GM18498 (cell line): ENCODE data around the gene EXOC3L4.

Source experiments
- ATAC-seq: cut with Tn5 transposase; IDR thresholded peaks from one replicate; pipeline ENCODE4 v1.9.1; 2021; ENCODE audit warnings: mild to moderate bottlenecking, moderate library complexity; ENCODE audit not compliant: unreplicated experiment

EXOC3L4 gene

DNA sequence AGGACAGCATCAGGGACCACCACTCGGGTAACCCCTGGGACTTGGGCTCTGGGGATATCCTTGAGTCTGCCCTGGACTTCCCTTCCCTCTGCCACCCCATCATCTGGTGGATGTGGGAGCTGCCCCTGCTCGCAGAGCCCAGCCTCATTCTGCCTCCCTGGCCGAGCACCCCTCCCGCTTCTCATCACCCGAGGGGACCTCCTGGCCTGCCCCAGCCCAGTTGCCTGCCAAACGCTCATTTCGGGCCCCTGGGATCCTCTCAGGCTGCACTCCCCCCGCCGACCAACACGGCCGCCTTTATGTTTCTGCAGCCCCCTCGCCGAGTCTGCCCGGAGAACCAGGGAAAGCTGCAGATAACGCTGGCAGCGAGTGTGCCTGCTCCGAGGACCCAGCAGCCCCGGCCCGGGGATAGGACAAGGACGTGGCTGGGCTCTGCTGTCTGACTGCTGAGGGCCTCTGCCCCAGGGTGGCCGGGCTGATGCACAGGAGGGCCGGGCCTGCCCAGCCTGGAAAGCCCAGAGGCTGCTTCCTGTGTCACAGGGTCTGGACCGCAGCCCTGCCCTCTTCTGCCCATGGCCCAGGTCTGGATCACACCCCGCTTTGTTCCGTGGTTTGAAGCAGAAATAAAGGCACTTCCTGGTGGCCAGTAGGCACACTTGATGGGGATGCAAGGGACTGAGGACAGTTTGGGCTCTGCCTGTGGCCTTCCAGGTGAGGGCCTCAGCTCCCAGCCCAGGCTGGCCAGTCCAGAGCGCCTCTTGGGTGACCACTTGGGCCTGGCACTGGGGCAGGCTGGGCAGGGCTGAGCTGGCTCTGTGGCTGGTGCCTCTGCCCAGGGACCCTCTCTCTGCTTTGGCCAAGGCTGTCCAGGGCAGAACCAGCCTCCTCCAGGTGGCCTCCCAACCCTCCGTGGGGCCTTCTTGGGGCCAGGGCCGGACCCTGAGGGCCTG, 4.9 kb upstream of the EXOC3L4 start:
- no peak for ATAC-seq

DNA sequence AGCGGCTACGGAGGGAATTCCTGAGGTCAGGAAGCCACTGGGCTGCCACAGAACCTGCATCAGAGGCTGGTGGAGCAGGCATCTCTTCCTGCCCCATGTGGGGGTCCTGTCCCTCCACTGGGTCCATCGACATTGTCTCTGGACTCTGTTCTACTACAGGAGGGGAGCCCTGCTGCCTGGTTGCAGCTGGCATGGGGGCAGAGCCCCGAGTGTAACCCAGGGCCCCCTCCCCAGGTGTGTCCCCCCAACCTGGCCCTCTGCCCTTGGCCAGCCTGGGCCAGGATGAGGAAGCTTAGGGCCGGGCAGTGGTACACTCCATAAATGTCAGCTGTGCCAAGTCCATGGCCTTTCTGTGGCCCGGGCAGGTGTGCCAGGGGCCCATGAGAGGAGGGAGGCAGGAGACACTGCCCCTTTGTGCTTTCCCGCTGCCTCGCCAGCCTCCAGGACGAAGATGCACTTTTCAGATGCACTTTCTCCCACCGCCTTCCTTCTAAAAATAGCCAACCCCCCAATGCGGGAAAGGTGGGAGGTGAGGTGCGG, 4.0 kb upstream of the EXOC3L4 start:
- no peak for ATAC-seq

DNA sequence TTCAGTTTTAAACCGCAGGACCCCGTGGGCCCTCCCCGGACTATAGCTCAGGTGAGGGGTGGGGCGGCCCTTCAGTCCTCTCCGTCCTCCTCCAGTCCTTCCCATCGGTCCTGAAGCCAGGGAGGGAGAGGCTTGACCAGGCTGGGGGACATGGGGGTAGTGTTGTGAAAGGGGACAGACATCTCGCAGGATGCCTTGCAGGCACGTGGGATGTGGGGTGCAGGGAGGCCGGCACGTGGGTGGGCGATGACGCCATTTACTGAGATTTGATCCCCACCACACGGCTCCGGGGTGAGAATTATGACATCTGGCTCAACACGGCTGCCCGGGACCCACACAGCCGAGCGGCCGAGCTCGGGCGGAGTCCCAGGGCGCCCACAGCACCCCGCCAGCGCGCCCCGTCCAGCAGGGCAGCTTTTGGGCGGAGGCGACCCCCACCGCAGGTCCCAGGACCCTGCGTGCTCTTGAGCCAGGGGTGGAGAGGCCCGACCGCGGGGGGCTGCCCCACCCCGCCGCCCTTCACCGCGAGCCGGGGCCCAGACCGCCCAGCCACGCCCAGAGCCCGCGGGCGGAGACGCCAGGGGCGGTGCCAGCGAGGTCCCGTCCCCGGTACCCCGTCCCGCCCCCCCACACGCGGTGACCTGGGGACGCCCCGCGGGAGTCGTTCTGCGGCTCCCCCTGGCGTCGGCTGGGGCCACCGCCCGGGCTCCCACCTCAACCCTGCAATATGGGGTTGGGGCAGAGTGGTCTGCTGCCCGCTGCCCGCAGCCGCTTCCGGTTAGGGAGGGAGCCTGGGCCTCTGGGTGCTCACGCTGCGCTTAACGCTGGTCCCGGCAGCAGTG, 3.3 kb upstream of the EXOC3L4 start:
- ATAC-seq: peak; percentile 74

DNA sequence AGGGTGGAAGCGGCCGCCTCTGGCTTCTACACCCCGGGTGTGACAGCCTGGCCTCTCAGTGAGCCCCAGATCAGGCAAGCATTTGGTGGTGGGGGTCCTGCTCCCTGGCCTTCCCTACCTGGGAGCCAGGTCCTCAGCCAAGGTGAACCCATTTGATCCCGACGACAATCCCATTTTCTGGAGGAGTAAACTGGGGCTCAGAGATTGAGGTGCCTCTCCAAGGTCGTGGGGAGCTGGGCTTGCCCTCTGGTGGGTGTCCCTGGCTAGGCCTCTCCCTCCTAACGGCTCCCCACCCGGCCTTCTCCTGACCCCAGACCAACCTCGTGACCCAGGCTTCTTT, 2.7 kb upstream of the EXOC3L4 start:
- no peak for ATAC-seq

DNA sequence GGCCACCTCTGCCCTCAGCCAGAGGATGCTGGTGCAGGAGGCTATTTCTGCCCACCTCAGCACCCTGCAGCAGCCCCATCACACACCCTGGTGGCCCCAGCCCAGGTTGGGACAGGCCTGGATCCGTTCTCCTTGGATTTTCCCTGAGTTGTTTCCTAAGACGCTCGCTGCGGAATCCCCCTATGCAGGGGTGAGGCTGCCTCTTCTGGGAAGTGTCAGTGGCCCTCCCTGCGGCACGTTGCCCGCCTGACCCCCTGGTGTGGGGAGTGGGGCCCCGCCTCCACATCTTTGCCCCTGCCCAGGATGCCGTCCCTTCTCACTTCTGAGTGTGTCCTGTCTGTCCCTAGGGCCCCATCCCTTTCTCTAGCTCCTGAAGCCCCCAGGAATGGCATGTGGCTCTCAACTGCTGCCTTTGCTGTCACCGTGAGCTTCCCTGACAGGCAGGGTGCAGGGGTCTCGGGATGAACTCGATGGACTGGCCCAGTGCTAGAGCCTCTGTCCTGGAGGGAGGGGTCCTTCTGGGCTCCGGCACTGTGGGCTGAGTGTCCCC, 594 bp upstream of the EXOC3L4 start:
- no peak for ATAC-seq

DNA sequence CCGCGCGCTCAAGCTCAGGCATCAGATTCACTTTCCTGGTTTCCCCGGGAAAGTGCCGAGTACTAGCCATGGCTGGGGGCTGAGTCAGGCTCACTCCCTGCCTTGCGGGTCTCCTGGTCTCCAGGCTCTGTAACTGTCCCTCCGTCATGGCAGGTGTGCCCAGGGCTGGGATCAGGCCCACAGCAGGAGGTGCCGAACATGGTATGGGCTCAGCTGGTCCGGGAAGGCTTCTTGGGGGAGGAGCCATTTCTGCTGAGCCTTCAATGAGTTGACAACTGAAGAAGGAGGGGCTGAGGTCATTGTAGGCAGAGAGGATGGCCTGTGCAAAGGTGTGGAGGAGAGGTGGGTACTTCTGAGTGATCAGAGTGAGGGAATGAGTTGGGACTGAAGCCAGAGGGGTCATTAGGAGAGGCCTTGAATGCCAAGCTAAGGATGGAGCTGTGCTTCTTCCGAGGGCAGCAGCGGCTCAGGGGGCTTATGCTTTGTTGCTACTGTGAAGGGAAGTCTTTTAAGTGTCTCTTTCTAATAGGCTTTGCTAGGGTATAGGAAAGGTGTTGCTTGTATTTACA, 769 bp downstream of the EXOC3L4 start:
- no peak for ATAC-seq

DNA sequence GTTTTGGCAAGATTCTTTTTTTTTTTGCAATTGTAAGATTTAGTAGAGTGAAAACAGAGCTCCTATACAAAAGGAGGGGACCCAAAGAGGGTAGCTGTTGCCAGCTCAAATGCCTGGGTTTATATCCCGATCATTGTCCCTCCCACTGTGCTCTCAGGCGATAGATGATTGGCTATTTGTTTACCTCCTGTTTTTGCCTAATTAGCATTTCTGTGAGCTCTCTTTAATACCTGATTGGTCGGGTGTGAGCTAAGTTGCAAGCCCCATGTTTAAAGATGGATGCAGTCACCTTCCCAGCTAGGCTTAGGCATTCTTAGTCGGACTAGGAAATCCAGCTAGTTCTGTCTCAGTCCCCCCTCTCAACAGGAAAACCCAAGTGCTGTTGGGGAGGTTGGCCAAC, 1.9 kb downstream of the EXOC3L4 start:
- no peak for ATAC-seq

DNA sequence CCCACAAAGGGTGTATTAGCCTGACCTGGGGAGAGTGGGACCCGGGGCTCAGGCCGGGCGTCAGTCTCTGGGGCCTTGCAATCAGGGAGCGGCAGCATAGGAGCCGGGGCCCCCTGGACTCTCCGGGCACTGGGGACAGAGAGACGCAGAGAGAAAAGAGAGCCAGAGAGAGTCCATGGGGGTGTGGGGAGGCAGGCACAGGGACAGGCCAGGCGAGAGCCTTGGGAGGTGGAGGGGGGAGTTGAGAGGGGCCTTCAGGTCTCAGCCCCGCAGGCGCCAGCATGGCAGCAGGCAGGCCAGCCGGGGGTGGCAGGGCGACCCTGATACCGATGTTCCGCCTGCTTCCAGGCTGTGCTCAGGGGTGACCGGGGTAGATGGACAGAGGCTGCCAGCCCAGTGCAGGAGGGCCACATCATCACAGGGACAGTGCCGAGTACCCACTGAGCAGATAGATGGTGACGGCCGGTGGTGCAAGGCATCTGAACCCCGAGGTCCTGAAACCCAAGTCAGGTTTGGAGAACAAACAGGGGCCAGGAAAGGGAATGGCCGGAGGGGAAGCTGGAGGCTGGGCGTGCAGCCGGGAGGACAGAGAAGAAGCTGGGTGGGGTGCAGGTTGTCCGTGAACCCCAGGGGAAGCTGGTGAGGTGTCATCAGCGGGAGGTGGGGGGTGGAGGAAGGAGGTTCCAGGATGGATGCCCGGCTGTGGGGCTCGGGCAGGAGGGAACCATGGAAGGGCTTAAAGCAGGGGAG, 2.9 kb downstream of the EXOC3L4 start:
- no peak for ATAC-seq

DNA sequence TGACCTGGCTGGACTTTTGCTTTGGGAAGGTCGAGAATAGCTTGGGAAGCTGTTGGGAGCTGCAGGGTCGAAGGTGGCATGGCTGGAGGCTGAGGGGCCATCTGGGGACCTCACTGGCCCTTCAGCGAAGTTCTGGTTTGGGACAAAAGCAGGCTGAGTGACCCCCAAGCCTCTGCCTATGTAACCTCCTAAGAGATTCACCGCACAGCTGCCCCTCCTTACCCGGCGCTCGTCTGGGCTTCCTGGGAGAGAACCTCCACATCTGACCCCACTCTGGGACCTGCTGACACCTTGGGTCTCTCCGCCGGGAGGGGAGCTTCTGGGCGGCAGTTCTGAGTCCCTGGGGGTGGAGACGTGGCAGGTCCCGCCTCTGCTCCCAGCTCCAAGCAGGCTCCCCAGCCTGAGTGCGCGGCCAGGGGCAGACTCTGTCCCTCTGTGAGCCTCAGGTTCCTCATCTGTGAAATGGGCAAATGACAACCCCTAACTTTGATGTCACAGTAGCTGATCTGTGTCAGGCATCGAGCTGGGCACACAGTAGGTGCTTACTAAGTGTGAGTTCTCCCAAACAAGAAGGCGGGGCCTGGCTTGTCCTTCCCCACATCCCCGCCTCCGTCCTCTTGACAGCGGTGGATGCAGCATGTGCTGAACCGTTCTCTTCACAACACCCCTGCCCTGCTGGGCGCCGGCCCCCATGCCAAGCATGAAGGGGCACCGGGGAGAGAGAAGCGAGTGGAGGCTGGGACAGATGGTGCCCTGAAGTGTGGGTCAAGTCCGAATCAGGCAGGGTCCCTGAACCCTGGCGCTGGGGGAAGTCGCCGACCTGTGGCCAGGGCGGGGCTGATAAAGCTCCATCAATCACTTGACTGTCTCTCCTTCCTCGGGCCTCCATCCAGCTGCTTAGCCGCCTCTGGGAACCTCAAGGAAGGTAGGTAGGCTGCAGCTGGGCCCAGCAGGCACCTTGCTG, 3.8 kb downstream of the EXOC3L4 start:
- no peak for ATAC-seq

DNA sequence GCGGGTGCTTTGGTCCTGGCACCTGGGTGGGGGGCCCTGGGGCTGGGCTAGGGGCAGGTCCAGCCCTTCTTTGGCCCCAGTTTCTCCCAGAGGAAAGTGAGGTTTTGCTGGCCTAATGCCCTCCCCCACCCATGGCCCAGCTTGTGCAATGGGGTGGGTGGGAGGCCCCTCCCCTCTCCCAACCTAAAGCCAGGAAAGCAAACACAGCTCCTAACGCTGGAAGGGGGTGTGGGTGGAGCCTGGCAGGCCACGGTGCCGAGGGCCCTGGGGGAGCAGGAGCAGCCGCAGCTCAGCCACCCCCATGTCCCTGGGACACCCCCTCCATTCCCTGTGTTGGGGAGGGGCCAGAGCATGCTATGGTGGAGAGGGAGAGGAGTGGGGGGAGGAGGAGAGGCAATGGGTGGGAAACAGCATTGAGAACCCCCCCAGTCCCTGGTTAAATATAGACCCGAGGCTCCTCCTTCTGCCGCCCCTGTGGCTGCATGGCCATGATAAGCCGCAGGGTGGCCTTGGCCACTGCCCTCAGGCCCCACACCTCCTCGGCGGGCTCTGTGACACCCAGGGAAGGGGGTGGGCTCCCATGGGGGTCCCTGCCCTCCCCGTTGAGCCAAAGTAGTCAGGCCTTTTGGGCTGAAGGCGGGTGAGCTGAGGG, 4.7 kb downstream of the EXOC3L4 start:
- ATAC-seq: no peak

DNA sequence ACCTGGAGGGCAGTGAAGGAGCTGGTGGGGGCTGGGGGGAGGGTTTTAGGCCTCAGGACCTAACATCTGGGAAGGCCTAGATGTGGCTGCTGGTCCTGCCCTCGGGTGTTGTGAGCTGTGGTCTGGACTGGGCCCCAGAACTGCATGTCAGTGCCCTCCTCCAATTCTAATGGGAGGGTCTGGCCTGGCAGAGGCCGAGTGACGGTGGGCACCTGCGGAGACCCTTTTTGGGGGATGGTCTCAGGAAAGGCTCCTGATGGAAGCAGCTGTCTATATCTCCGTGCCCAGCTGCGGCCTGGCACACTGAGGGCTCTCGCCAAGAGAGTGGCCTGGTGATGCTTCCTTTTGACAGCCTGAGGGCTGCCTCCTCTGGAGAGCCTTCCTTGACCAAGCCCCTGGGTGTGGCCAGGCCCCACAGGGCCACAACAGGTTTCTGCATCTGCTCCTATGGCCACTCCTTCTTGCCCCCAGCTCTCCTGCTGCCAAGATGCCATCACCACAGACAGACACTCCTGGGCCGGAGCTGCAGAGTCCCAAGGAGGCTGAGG, 5.3 kb downstream of the EXOC3L4 start:
- ATAC-seq: no peak

DNA sequence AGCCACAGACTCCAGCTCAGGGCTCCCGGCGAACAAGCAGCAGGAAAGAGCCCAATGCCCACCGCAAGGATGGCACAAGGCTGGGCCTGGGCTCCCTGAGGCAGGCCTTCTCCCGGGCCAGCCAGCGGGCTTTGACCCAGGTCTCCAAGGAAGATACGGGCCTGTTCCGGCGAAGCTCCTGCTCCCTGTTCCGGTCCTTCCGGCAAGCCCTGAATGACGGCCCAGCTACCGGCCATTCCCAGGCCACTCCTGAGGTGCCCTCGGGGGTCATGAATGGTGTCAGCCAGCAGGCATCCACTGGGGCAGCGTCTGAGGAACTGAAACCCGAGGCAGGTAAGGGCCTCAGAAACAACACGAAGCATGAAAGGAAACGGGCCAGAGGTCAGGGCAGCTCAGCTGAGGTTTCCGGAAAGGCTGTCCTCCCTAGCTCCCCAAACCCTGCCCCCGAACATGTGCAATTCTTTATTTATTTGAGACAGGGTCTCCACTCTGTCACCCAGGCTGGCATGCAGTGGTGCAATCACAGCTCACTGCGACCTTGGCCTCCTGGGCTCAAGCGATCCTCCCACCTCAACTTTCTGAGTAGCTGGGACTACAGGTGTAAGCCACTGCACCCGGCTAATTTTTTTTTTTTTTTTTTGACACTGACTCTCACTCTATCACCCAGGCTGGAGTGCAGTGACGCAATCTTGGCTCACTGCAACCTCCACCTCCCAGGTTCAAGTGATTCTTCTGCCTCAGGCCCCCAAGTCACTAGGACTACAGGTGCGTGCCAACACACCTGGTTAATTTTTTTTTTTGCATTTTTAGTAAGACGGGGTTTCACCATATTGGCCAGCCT, 6.0 kb downstream of the EXOC3L4 start:
- ATAC-seq: no peak

DNA sequence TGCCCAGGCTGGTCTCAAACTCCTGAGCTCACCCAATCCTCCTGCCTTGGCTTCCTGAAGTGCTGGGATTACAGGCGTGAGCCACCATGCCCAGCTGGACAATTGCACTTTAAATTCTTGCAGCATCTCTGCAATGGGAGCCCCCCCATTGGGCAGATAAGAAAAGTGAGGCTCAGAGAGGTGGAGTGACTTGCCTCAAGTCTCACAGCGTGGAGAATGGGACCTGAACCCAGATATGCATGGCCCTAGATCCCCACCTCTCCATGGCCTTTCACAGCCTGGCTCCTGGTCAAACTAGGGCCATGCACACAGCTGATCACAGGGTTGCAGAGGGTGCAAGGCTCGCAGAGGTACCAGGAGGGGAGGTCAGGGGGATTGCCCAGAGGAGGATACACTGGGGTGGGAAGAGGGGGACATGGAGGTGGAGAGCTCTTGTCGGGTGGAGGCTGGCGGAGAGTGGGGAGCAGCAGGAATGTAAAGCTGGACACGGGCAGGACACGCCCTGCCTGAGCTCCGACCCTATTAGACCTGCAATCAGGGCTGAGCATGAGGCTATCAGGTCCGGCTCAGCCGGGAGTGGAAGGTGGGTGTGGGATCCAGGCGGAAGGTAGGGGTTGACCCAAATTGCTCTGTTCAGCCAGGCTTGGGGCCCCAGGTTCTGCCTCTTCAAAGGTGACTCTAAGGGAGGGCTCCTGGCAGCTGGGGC, 6.9 kb downstream of the EXOC3L4 start:
- no peak for ATAC-seq

DNA sequence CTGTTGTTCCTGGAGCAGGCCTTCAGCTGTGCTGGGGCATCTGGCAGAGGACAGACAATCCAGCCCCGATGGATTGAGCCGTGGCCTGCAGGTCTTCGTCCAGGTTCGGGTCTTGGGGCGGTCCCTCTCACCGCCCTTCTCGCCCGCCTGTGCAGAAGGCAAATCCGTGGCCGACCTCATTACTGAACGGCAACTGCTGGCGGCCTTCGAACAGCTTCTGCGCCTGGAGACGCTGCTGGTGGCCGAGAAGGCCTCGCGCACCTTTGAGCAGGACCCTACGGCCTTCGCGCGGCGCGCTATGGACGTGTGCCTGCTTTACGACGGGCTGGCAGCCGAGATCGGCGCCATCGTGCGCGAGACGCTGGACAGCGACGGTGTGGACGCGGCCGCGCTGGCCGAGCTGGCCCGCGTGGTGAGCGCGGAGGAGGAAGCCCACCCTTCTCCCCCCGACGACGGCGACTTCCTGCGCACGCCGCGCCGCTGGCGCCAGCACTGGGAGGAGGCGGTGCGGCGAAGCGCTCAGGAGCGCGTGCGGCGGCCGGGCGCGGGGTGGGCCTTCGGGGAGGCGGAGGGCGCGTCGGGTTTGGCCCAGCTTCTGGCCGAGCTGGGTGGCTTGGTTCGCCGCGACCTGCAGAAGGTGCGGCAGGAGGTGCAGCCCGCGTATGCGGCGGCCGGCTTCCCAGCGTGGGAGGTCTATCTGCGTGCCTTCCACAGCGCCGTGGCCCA, 7.6 kb downstream of the EXOC3L4 start:
- ATAC-seq: no peak

DNA sequence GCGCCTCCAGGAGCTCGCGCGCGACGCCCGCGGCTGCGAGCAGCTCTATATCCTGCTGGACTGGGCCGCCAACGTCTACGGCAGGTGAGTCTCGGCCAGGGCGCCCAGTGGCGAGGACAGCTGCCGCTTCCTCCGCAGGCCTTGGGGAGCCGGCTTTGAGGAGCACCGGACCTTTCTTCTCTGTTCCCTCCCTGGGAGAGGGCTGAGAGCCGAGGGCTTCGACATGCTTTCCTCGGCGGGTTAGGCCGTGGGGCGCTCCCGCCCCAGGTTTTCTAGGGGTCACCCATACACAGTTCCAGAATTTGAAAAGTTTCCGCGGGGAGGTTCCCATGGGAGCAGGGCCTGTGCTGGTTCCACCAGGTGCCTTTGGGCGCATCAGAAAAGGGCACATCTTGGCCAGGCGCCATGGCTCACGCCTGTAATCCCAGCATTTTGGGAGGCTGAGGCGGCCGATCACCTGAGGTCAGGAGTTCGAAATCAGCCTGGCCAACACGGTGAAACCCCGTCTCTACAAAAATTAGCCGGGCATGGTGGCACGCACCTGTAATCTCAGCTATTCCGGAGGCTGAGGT, 8.2 kb downstream of the EXOC3L4 start:
- no peak for ATAC-seq
